Hypothalamus (tissue), 51 donors: Measurements from ENCODE around the gene RTN4IP1.
"Not testable (repeated sequence)": the region's sequence is repeated elsewhere in the genome, so short reads cannot be mapped to it uniquely, and the experiment has no call there.

Experiments used
- DNase-seq, 51 donors: peaks; one replicate each; lab custom pipeline; 2025; lab: John Stamatoyannopoulos, UW

The RTN4IP1 gene

GRCh38 chr6:106586815-106587415 is 42.4 kb downstream of the RTN4IP1 start:
- no peak for DNase-seq

GRCh38 chr6:106581468-106581867 is 47.8 kb downstream of the RTN4IP1 start:
- DNase-seq, result no peak

GRCh38 chr6:106579281-106579680 is 50.0 kb downstream of the RTN4IP1 start:
- DNase-seq, result no peak

- DNase-seq, result peak in 28 of 51 donors; percentile 0 to 69 (median 22)
These were observed 54.4 kb downstream of the RTN4IP1 start for GRCh38 chr6:106574741-106575458.

- DNase-seq, result no peak
These were observed 56.3 kb downstream of the RTN4IP1 start for GRCh38 chr6:106572875-106573585.

- DNase-seq, result no peak
These were observed 56.9 kb downstream of the RTN4IP1 start for GRCh38 chr6:106572436-106572835.

GRCh38 chr6:106569428-106569827 is 59.9 kb downstream of the RTN4IP1 start:
- no peak for DNase-seq

- no peak for DNase-seq
These were observed 60.8 kb downstream of the RTN4IP1 start for GRCh38 chr6:106568530-106568929.

- DNase-seq, result no peak
These were observed 64.8 kb downstream of the RTN4IP1 start for GRCh38 chr6:106564476-106564875.

- DNase-seq, result no peak
These were observed 65.7 kb downstream of the RTN4IP1 start for GRCh38 chr6:106563614-106564013.

GRCh38 chr6:106561686-106562405 is 67.5 kb downstream of the RTN4IP1 start:
- DNase-seq, result no peak

- no peak for DNase-seq
These were observed 68.2 kb downstream of the RTN4IP1 start for GRCh38 chr6:106560996-106561685.

- not testable (repeated sequence) for DNase-seq
These were observed 69.6 kb downstream of the RTN4IP1 start for GRCh38 chr6:106559659-106560058.

- DNase-seq, result no peak
These were observed 70.9 kb downstream of the RTN4IP1 start for GRCh38 chr6:106558364-106558763.

- DNase-seq, result no peak
These were observed 71.5 kb downstream of the RTN4IP1 start for GRCh38 chr6:106557837-106558236.

- DNase-seq, result no peak
These were observed 72.8 kb downstream of the RTN4IP1 start for GRCh38 chr6:106556368-106556960.

GRCh38 chr6:106555767-106556166 is 73.5 kb downstream of the RTN4IP1 start:
- no peak for DNase-seq

GRCh38 chr6:106553440-106553839 is 75.9 kb downstream of the RTN4IP1 start:
- no peak for DNase-seq

- DNase-seq, result no peak
These were observed 78.1 kb downstream of the RTN4IP1 start for GRCh38 chr6:106551155-106551554.

GRCh38 chr6:106549521-106549920 is 79.8 kb downstream of the RTN4IP1 start:
- DNase-seq, result no peak
